Hematopoietic multipotent progenitor cell treated with erythropoietin and hydrocortisone succinate and interleukin-3 and kit ligand, for 15 days (in vitro differentiated cells): ENCODE measurements around the gene RNF187.
"Not testable (repeated sequence)": the region's sequence is repeated elsewhere in the genome, so short reads cannot be mapped to it uniquely, and the experiment has no call there.

Source experiments
- DNase-seq: peaks from one replicate; pipeline ENCODE4 v3.0.0-alpha.2; 2015; ENCODE audit warnings: low spot score

Gene RNF187

DNA sequence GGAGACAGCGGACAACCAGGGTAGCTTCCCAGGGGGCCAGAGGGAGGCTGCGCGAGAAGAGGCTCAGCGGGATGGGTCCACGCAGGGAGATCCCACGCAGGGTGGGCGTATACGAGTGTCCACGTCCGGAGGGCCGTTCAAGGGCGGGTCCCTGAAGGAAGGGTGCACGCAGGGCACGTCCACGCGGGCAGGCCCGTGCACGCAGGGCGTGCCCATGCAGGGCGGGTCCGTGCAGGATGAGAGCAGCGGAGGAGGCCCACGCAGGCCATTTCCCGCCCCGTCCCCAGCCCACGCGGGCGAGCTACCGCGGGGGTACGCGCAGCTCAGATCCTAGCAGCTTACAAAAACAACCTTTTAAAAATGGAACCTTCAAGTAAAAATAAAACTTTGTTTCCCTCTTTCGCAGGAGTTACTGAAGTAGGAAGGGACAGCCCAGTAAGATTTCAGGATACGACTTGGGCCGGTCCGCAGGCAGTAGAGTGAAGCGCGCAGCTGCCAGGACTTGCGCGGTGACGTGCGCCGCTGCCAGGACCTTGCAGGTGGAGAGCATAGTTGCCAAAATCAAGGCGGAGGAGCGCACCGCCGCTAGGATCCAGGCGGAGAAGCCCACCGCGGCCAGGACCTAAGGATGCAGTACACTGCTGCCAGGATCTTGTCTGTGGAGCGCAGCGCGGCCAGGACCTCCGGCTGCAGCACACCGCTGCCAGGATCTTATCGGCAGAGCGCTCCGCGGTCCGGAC is 416 bp upstream of the RNF187 start:
- DNase-seq, result peak; percentile 87

DNA sequence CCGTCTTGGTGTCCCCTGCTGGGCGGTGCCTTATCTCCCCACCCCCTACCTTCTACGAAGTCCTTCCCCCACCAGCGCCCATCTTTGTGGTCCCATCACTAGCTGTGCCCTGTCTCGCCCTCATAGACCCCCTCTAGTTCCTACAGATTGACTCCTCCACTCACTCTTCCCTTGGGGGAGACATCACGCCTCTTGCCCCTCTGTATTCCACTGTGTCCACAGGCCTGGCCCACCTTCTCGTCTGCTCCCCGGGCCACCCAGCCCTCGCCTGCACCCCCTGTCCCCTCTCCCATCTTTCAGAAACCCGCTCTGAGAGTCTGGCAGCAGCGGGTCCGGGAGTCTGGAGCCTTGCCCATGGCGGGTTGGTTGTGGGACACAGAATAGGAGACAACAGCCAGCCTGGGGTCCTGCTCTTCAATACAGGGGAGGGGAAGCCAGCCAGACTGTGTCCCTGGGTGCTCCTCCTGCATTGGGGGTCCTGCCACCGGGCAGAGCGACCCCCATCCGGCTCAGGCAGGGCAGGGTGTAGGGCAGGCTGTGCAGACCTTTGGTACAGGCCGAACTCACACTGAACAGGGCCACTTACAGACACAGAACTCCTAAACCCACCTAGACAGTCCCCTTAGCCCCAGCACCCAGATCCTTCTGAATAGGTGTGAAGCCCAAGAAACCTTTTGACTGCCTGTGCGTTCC is 1.1 kb downstream of the RNF187 start:
- peak; percentile 36 for DNase-seq

DNA sequence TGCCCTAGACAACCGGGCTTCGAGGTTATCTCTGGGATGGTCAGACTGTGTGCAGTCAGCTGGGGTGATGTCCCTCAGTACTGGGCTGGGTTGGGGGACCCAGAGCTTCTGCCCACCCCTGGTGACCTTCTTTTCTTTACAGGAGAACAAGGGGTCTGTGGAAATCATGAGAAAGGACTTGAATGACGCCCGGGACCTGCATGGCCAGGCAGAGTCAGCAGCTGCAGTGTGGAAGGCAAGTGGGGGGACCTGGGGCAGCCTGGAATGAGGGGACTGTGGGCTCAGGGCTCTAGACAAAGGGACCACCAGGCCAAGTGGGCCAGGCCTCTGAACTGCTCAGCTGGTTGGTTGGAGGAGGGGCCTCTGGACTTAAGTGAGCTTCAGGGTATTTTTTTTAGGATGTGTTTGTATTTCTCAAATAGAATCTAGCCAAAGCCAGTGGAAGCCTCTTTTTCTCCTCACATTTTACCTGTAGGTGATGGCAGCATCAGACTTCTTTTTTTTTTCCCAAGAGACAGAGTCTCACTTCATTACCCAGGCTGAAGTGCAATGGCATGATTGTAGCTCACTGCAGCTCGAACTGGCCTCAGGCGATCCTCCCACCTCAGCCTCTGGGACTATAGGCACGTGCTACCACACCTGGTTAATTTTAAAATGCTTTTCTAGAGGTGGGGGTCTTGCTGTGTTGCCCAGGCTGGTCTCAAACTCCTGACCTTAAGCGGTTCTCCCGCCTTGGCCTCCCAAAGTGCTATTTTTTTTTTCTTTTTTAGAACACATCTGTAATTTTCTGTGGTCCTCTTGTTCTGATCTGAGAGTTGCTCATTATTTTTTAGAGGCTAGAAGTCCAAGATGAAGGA is 1.9 kb downstream of the RNF187 start:
- DNase-seq, result no peak

DNA sequence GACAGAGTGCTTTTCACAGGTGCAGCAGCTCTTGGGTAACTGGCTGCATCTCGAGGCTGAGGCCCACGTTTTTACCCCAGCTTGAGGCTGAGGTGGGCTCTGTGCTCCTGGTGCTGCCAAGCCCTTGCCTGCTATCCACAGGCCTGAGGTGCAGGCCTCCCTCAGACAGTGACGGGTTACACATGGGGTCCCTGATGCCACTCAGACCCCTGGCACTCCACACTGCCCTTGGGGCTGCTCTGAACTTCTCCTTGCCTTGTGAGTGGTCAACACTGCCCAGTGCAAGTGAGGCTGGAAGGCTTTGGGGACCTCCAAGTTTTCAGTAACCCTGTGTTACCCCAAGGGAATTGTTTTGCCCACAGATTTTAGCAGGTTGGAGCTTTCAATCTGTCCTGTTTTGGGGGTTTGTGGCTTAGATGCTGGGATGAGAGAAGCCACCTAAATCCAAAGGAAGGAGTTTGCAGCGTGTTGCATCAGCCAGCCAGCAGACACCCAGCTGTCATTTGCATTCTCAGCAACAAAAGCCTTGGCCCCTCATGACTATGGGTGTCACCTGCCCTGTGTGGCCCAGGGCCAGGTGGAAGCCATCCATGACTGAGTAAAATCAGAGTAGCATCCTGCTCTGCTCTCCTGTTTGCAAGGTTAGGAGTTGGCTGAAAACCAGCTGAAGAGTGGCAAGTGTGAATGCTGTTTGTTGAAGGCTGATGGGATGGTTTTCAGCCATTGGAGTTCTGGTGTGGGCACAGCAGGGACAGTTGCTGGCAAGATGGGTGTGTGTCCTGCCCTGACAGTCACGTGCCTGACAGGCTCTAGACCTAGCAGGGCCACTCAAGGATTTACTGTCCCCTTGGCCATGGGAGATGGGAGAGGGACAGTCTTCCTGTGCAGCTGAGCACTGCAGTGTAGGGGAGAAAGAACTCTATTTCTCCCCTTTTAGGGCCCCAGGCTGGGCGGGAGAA is 3.2 kb downstream of the RNF187 start:
- DNase-seq, result peak; percentile 68

GRCh38 chr1:228493141-228494043 is 6.2 kb downstream of the RNF187 start:
- DNase-seq, result no peak

GRCh38 chr1:228494044-228494353 is 6.8 kb downstream of the RNF187 start:
- DNase-seq, result no peak

DNA sequence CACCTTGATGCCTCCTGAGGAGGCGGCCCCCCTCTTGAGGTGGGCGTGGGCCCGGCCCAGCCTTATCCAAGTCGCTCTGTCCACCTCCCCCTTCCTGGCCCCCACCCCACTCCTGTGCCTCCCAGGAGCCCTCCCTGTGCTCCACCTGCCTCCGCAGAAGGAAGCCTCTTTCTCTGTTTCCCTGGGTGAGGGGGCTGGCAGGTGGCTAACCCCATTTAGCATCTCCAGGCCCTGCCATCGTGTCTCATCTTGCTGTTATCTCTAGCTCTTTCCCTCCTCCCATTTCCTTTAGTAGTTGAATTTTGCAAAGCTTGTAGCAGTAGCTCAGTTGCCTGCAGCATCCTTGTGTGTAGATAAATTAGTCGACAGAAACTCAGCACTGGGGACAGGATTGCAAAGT is 7.2 kb downstream of the RNF187 start:
- no peak for DNase-seq

DNA sequence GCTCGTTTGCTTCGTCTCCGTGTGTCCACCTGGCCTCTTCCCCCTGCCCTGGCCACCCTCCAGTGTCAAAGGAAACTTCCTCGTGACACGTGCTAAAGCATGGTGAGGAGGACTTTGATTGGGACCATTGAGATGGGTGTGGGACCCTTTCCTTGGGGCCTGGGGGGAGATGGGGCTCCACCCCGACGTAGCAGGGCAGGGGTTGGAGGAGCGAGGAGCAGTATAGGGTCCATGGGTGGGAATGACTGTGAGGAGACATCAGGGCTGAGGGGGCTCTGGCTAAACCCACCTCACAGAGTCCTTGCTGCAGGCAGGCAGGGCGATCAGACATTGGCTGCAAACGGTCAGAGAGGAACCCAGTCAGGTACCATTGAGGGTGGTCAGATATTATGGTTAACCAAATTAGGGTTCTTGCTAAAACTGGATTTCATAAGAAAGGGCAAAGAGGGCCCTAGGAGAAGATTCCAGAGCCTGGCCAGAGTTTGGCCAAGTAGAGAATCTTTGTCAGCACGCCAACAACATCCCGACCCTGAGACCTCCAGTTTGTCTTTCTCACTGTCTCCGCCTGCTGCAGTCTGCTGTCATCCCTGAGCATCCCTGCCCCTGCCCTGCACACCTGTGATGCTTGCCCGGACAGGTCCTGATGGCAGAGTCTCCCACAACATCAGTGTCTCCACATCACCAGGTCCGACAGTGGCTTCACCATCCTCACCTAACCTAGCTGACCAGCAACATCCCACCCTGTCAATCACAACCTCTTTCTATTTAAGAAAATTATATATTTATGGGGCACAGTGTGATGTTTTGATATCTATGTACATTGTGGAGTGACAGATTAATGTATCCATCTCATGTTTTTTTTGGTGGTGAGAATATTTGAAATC is 8.0 kb downstream of the RNF187 start:
- no peak for DNase-seq

GRCh38 chr1:228496084-228496483 is 8.9 kb downstream of the RNF187 start:
- DNase-seq, result no peak

GRCh38 chr1:228496494-228496893 is 9.3 kb downstream of the RNF187 start:
- no peak for DNase-seq

DNA sequence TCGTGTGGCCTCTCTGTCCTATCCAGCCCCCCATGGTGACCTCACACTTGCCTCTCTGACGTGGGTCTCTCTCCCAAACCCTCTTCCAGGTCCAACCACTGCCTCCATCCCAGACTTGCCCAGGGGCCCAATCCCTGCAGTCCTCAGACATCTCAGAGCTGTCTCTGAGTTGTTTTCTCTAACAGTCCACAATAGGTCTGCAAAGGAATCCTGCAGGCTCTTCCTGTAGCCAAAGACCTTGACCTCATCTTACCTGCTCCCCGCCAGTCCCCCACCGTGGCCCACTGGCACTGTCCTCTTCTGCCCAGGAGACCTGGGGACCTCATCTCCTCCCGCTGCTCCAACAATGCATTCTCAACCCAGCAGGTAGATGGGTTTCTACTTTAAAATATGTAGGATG is 10.0 kb downstream of the RNF187 start:
- no peak for DNase-seq

DNA sequence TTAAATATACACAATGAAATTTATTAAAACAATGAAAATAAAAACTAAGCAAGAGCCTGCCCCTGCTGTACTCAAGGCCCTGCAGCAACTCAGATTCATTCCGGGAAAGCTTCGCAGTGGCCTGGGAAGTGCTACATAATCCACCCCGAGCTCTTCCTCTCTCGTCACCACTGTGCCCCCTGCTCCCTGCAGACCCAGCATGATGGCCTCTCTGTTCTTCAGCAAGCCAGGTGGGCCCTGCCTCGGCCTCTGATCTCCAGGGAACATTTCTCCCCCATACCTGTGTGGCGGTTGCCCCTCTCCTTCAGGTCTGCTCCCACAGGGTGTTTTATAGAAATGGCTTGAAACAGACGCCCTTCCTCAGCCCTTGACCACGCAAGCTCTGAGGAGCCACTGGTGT is 10.6 kb downstream of the RNF187 start:
- DNase-seq, result no peak

DNA sequence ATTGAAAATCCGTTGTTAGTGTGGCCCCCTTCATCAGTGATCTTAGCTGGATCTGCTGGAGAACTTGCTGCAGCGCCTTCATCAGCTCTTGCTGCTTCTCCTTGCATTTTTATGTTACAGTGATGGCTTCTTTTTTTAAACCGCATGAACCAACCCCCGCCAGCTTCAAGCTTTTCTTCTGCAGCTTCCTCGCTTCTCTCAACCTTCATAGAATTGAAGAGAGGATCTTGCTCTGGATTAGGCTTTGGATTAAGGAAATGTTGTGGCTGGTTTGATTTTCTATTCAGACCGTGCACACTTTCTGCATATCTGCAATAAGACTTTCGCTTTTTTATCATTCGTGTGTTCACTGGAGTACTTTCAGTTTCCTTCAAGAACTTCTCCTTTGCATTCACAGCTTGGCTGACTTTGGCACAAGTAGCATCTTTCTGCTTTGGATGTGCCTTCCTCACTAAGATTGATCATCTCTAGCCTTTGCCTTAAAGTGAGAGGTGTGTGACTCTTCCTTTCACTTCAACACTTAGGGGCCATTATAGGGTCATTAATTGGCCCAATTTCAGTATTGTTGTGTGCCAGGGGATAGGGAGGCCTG is 13.1 kb downstream of the RNF187 start:
- DNase-seq, result peak; percentile 57

GRCh38 chr1:228500901-228501871 is 14.0 kb downstream of the RNF187 start:
- DNase-seq, result peak; percentile 93

DNA sequence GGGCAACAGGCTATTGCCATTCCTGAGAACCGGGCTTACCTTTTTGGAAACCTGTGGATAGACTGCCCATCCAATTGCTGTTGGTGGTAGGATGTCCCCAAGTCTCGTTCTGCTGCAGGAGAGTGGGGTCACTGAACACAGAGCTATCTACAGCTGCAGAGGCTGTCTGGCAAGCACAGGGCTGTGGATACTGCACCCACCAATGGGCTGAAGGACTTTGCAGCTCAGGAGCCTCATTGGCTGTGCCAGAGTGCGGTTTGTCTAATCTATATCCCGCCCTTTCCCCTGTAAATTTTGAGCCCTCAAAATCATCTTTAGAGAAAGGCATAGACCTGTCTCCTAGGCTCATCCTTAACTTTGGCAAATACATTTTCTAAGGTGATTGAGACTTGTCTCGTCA is 15.3 kb downstream of the RNF187 start:
- peak; percentile 82 for DNase-seq

GRCh38 chr1:228505944-228506343 is 18.8 kb downstream of the RNF187 start:
- DNase-seq, result not testable (repeated sequence)

GRCh38 chr1:228507961-228508652 is 20.9 kb downstream of the RNF187 start:
- no peak for DNase-seq
